Panc1 (cell line): ENCODE results near the gene RMND1. TPM values are rescaled to one million over a fixed set of nuclear protein-coding genes. Genes with fewer than 3 reads are reported as not detected.
A peak's percentile ranks its signal among the peaks of the same experiment; 100 is the strongest.

Experiments used
- ATAC-seq: fragments of 200-7000 bp; cut with Tn5 transposase; 2 replicates; pipeline ENCODE4 v1.9.1; 2020; ENCODE audit warnings: mild to moderate bottlenecking, moderate library complexity
- Bru-seq: library from RNA; stranded (reverse); fragments of 400-500 nt; gene quantifications from one replicate; lab custom pipeline; 2021; lab: Mats Ljungman, UMichigan
- BruChase-seq, 2 experiments: library from RNA; stranded (reverse); fragments of 400-500 nt; gene quantifications; one replicate each; lab custom pipeline; 2021; lab: Mats Ljungman, UMichigan
- BruUV-seq: library from RNA; stranded (reverse); fragments of 400-500 nt; replicated peaks from 2 replicates; lab custom pipeline; 2021; lab: Mats Ljungman, UMichigan
- CTCF ChIA-PET: fragments of 300-600 bp; sonication (Branson Sonifier 250); formaldehyde crosslinking; loops from one replicate; lab custom pipeline; 2022; ENCODE audit warnings: antibody characterized with exemption; lab: Charles Lee
- POLR2A ChIA-PET: fragments of 300-600 bp; sonication (Branson Sonifier 250); formaldehyde crosslinking; loops from one replicate; lab custom pipeline; 2022; ENCODE audit warnings: antibody characterized with exemption; lab: Charles Lee
- DNase-seq: peaks from one replicate; pipeline ENCODE4 v3.0.0-alpha.2; 2010; ENCODE audit warnings: low read depth, low spot score
- H3K27ac ChIP-seq: 2 replicates; pipeline ENCODE4 v1.5.1; 2011; ENCODE audit warnings: mild to moderate bottlenecking, low read length, inconsistent platforms
- H3K27me3 ChIP-seq: fragments of 200-500 bp; sonication (Bioruptor generic); 2 replicates; pipeline ENCODE4 v1.6.0; 2014; ENCODE audit warnings: low read length, inconsistent platforms; ENCODE audit not compliant: control insufficient read depth, insufficient read depth
- H3K36me3 ChIP-seq: fragments of 200-500 bp; sonication (Bioruptor generic); 2 replicates; pipeline ENCODE4 v1.5.1; 2014; ENCODE audit warnings: inconsistent platforms, mild to moderate bottlenecking, low read length, moderate library complexity; ENCODE audit not compliant: control insufficient read depth, insufficient read depth
- H3K4me1 ChIP-seq: 2 replicates; pipeline ENCODE4 v1.5.1; 2011; ENCODE audit warnings: inconsistent platforms, mild to moderate bottlenecking, low read length, moderate library complexity; ENCODE audit not compliant: control insufficient read depth, insufficient read depth
- H3K4me3 ChIP-seq, 2 experiments: 2 replicates each; pipeline ENCODE4 v1.5.1; 2011 to 2012; ENCODE audit warnings: low read depth in 2 of 2, low read length in 2 of 2, mild to moderate bottlenecking in 2 of 2, inconsistent platforms in 1 of 2, moderate library complexity in 1 of 2
- H3K9me3 ChIP-seq: fragments of 200-500 bp; sonication (Bioruptor generic); 2 replicates; pipeline ENCODE4 v1.5.1; 2014; ENCODE audit warnings: low read depth, mild to moderate bottlenecking, inconsistent platforms, low read length, moderate library complexity; ENCODE audit not compliant: control insufficient read depth, insufficient read depth
- CTCF ChIP-seq: fragments of 450-650 bp; IDR thresholded peaks from 2 replicates; pipeline ENCODE4 v1.5.1; 2017; ENCODE audit warnings: mild to moderate bottlenecking
- POLR2AphosphoS5 ChIP-seq: IDR thresholded peaks from 2 replicates; pipeline ENCODE4 v1.6.1; 2012; ENCODE audit warnings: mild to moderate bottlenecking, low read depth, low read length, moderate library complexity
- REST ChIP-seq, 2 experiments: IDR thresholded peaks; 2 replicates each; pipeline ENCODE4 v1.6.1; 2011 to 2012; ENCODE audit warnings: low read depth in 2 of 2, control low read depth in 1 of 2, low read length in 1 of 2, mild to moderate bottlenecking in 1 of 2, moderate library complexity in 1 of 2; ENCODE audit not compliant: insufficient read depth in 1 of 2
- SIN3A ChIP-seq: IDR thresholded peaks from 2 replicates; pipeline ENCODE4 v1.6.1; 2012; ENCODE audit warnings: low read depth, mild to moderate bottlenecking, low read length, moderate library complexity, borderline replicate concordance; ENCODE audit not compliant: insufficient read depth
- TCF7L2 ChIP-seq: IDR thresholded peaks from 2 replicates; pipeline ENCODE4 v1.6.1; 2011; ENCODE audit warnings: mild to moderate bottlenecking, low read depth, low read length, inconsistent platforms
- in situ Hi-C: cut with HindIII; loops from 2 replicates; pipeline ENCODE4 v1.10.0; 2016; ENCODE audit warnings: low sequenced_read_pairs, low pct_unique_long_range_greater_than_20kb
- intact Hi-C: fragments of 100-400 bp; cut with micrococcal nuclease; formaldehyde crosslinking; loops from one replicate; pipeline ENCODE4 v1.10.0; 2022; ENCODE audit not compliant: unreplicated experiment
- long read RNA-seq: library from polyadenylated mRNA; unstranded; transcript quantifications from one replicate; pipeline ENCODE4 v2.0.0, GENCODE V29; 2021; ENCODE audit not compliant: unreplicated experiment
- polyA plus RNA-seq: library from polyadenylated mRNA; unstranded; fragments of >200 nt; gene quantifications from one replicate; pipeline ENCODE4 v1.2.1, GENCODE V29; 2012; ENCODE audit warnings: missing spikeins; ENCODE audit not compliant: insufficient read length
- total RNA-seq: library from RNA; stranded (reverse); gene quantifications from one replicate; pipeline ENCODE4 v1.2.1, GENCODE V29; 2021; ENCODE audit not compliant: unreplicated experiment

The RMND1 gene
- total RNA-seq (16.1 TPM), Bru-seq, nascent RNA (percentile 74 among the genes with signal in this experiment), BruChase-seq, experiment 1, labeled RNA remaining after a 2-hour chase (percentile 65 among the genes with signal in this experiment), BruChase-seq, experiment 2, labeled RNA remaining after a 6-hour chase (percentile 63 among the genes with signal in this experiment)
- 6.2 TPM for polyA plus RNA-seq
- long read RNA-seq, transcript RMND1-203 (12 exons, 2,003 nt): major isoform, 15 of 19 reads
- long read RNA-seq, partial matches to known transcripts: 1 of 19 reads
- long read RNA-seq, other reads (novel, unspliced or antisense): 1 of 19 reads

- Histone ChIP-seq H3K36me3 (peaks cover 7% of the 10 kb centered on the region), H3K4me3 (peak within 1 kb of the TSS; percentile 97 to 99), H3K4me1 (peaks cover 13% of the 10 kb centered on the region; the same call in 1 of the 2 replicates), H3K27me3 (no peaks in the 10 kb centered on the region), H3K27ac (peak within 1 kb of the TSS; percentile 97), H3K9me3 (no peaks in the 10 kb centered on the region)
- in situ Hi-C loops: no loop called here
- ChIA-PET CTCF (interaction anchor here (0.7 kb wide), 1 partner anchor 127 kb away, joined by 3 read pairs; no protein-coding TSS in a partner anchor), POLR2A (no interaction called here)
- DNase-seq (peak; percentile 97), ATAC-seq (peak; percentile 100)
- BruUV-seq: no TSS peak
- intact Hi-C loops: no loop called here
- peak; percentile 92 for TF ChIP-seq POLR2AphosphoS5
- TF ChIP-seq CTCF: no peak
- no peak for TF ChIP-seq REST (IDR thresholded peaks at IDR 0.05; ENCODE audit: insufficient read depth in 1 of 2, low read depth in 2 of 2, low read length in 1 of 2)
- peak; percentile 87 for TF ChIP-seq TCF7L2
- TF ChIP-seq SIN3A: peak; percentile 98
Observed at GRCh38 chr6:151451950-151452749, at the start of gene RMND1. Gene RMND1, minus strand, starts transcription at chr6:151452126. Its CDS starts 6,315 bp downstream, at chr6:151445811.

- in situ Hi-C loops: no loop called here
- DNase-seq: no peak
- Histone ChIP-seq H3K4me1 (no peaks in the 10 kb centered on the region; the same call in 1 of the 2 replicates), H3K27ac (no peak overlapping the region), H3K27me3 (peaks cover 25% of the 10 kb centered on the region), H3K4me3 (no peak overlapping the region), H3K9me3 (no peaks in the 10 kb centered on the region), H3K36me3 (no peaks in the 10 kb centered on the region)
- TF ChIP-seq SIN3A (no peak), TCF7L2 (no peak), REST (IDR thresholded peaks at IDR 0.05; ENCODE audit: insufficient read depth in 1 of 2, low read depth in 2 of 2, low read length in 1 of 2) (no peak), POLR2AphosphoS5 (no peak), CTCF (no peak)
- CTCF ChIA-PET: no interaction called here
- BruUV-seq: no TSS peak
- POLR2A ChIA-PET: no interaction called here
- ATAC-seq: no peak
- intact Hi-C loops: no loop called here
Observed at GRCh38 chr6:151499551-151499950, 47.6 kb upstream of the RMND1 start.
